ENCODE results near the gene SUGP2. TPM values are rescaled to one million over a fixed set of nuclear protein-coding genes. Genes with fewer than 3 reads are reported as not detected.

Gene SUGP2
- total and polyA plus RNA-seq, 2 of the 13 experiments (the other 11 are each of a cell fraction or from before 2014, with no cell fraction given): 40.6 to 57.7 TPM

GRCh38 chr19:18960370-18960769, 72.9 kb downstream of the SUGP2 start:
- H3K4me1 ChIP-seq (ENCODE audit: insufficient read depth, low read length): peaks cover 40% of the 10 kb centered on the region
- no peak for ATAC-seq
- no peaks in the 10 kb centered on the region for H3K9me3 ChIP-seq (ENCODE audit: low read length)
- H3K9ac ChIP-seq (ENCODE audit: insufficient read depth, low read depth, low read length): no peak overlapping the region
- in situ Hi-C loops (cut with HindIII; ENCODE audit: extremely low pct_ligation_motif_present, low pct_unique_long_range_greater_than_20kb) (no loop called here), intact Hi-C loops (cut with micrococcal nuclease; ENCODE audit: unreplicated experiment) (loop anchor here (2.0 kb wide), 1 partner anchor 18 kb away; no protein-coding TSS in a partner anchor)
- no peak overlapping the region for H2AFZ ChIP-seq (ENCODE audit: low read length)
- 14% methylated on average over 4 of the region's 4 CpGs for whole genome bisulfite sequencing (ENCODE audit: low lambda C conversion rate)
- ChIA-PET POLR2A (interaction anchor here (0.6 kb wide), 1 partner anchor 9 kb away, joined by 3 read pairs; no protein-coding TSS in a partner anchor), CTCF (ENCODE audit: low intra/inter-chr PET ratio, low total read pairs) (no interaction called here)
- DNase-seq (ENCODE audit: low spot score): no peak
- FAIRE-seq: no peak
- TF ChIP-seq ZNF629 (CRISPR knock-in tag; conservative IDR thresholded peaks at IDR 0.05) (peak; percentile 83), HNRNPH1 (optimal IDR thresholded peaks at IDR 0.05; ENCODE audit: low read depth, low read length) (no peak), PPARG (CRISPR knock-in tag; conservative IDR thresholded peaks at IDR 0.05) (no peak), ZNF30 (CRISPR knock-in tag; IDR thresholded peaks at IDR 0.05) (no peak), ZNF746 (CRISPR knock-in tag; IDR thresholded peaks at IDR 0.05) (no peak), ZNF615 (CRISPR knock-in tag; IDR thresholded peaks at IDR 0.05; ENCODE audit: borderline replicate concordance) (no peak)
- no peaks in the 10 kb centered on the region; a peak in 1 of 5 replicates for H3K27me3 ChIP-seq (ENCODE audit: control insufficient read depth in 1 of 2, insufficient read depth in 2 of 2, low read length in 2 of 2)
- no peaks in the 10 kb centered on the region for H4K20me1 ChIP-seq (ENCODE audit: insufficient read depth, low read length)
- H3K79me2 ChIP-seq (ENCODE audit: insufficient read depth, low read length): no peaks in the 10 kb centered on the region
- no TSS peak for BruUV-seq (replicated peaks)
- no peak overlapping the region for H3K4me2 ChIP-seq (ENCODE audit: low read depth, low read length)
- no peak overlapping the region for H3K27ac ChIP-seq (ENCODE audit: extremely low read length, insufficient read depth, low read length)
- H3K4me3 ChIP-seq (replicated peaks in 1 of 3; ENCODE audit: insufficient read depth in 1 of 3, low read depth in 2 of 3, low read length in 3 of 3): no peak overlapping the region
- H3K36me3 ChIP-seq (replicated peaks in 1 of 2; ENCODE audit: control insufficient read depth in 1 of 2, insufficient read depth in 2 of 2, low read length in 2 of 2): no peaks in the 10 kb centered on the region

- BruUV-seq (replicated peaks): no TSS peak
- FAIRE-seq (no peak), DNase-seq (ENCODE audit: low spot score) (no peak), ATAC-seq (no peak)
- H3K27ac ChIP-seq (ENCODE audit: extremely low read length, insufficient read depth, low read length): no peak overlapping the region
- no peaks in the 10 kb centered on the region for H4K20me1 ChIP-seq (ENCODE audit: insufficient read depth, low read length)
- H3K79me2 ChIP-seq (ENCODE audit: insufficient read depth, low read length): no peaks in the 10 kb centered on the region
- no peaks in the 10 kb centered on the region for H3K9me3 ChIP-seq (ENCODE audit: low read length)
- H3K9ac ChIP-seq (ENCODE audit: insufficient read depth, low read depth, low read length): no peak overlapping the region
- H3K4me2 ChIP-seq (ENCODE audit: low read depth, low read length): no peak overlapping the region
- H2AFZ ChIP-seq (ENCODE audit: low read length): no peak overlapping the region
- peaks cover 42% of the 10 kb centered on the region for H3K4me1 ChIP-seq (ENCODE audit: insufficient read depth, low read length)
- no peaks in the 10 kb centered on the region; a peak in 1 of 5 replicates for H3K27me3 ChIP-seq (ENCODE audit: control insufficient read depth in 1 of 2, insufficient read depth in 2 of 2, low read length in 2 of 2)
- ChIA-PET POLR2A (no interaction called here), CTCF (ENCODE audit: low intra/inter-chr PET ratio, low total read pairs) (no interaction called here)
- no peak overlapping the region for H3K4me3 ChIP-seq (replicated peaks in 1 of 3; ENCODE audit: insufficient read depth in 1 of 3, low read depth in 2 of 3, low read length in 3 of 3)
- intact Hi-C loops (cut with micrococcal nuclease; ENCODE audit: unreplicated experiment) (no loop called here), in situ Hi-C loops (cut with HindIII; ENCODE audit: extremely low pct_ligation_motif_present, low pct_unique_long_range_greater_than_20kb) (no loop called here)
- 42% methylated on average over 2 of the region's 2 CpGs for whole genome bisulfite sequencing (ENCODE audit: low lambda C conversion rate)
- no peaks in the 10 kb centered on the region for H3K36me3 ChIP-seq (replicated peaks in 1 of 2; ENCODE audit: control insufficient read depth in 1 of 2, insufficient read depth in 2 of 2, low read length in 2 of 2)
- TF ChIP-seq CSRNP1 (CRISPR knock-in tag; IDR thresholded peaks at IDR 0.05): no peak
- TF ChIP-seq ZNF703 (CRISPR knock-in tag; IDR thresholded peaks at IDR 0.05; ENCODE audit: borderline replicate concordance): no peak
- TF ChIP-seq ZNF710 (CRISPR knock-in tag; IDR thresholded peaks at IDR 0.05; ENCODE audit: borderline replicate concordance): no peak
- no peak for TF ChIP-seq FIP1L1 (IDR thresholded peaks at IDR 0.05; ENCODE audit: borderline replicate concordance, insufficient read depth, low read depth, low read length)
- no peak for TF ChIP-seq ATF1 (CRISPR knock-in tag; IDR thresholded peaks at IDR 0.05)
- TF ChIP-seq ZFY (CRISPR knock-in tag; IDR thresholded peaks at IDR 0.05): no peak
- no peak for TF ChIP-seq SKIL (CRISPR knock-in tag; IDR thresholded peaks at IDR 0.05; ENCODE audit: borderline replicate concordance)
- no peak for TF ChIP-seq ZNF136 (CRISPR knock-in tag; IDR thresholded peaks at IDR 0.05; ENCODE audit: low read depth)
Measured at GRCh38 chr19:18955042-18955441, 78.3 kb downstream of the SUGP2 start.
